ENCODE results near the gene OR13J1.
"Not testable (repeated sequence)": the region's sequence is repeated elsewhere in the genome, so short reads cannot be mapped to it uniquely, and the experiment has no call there.

OR13J1 gene

DNA sequence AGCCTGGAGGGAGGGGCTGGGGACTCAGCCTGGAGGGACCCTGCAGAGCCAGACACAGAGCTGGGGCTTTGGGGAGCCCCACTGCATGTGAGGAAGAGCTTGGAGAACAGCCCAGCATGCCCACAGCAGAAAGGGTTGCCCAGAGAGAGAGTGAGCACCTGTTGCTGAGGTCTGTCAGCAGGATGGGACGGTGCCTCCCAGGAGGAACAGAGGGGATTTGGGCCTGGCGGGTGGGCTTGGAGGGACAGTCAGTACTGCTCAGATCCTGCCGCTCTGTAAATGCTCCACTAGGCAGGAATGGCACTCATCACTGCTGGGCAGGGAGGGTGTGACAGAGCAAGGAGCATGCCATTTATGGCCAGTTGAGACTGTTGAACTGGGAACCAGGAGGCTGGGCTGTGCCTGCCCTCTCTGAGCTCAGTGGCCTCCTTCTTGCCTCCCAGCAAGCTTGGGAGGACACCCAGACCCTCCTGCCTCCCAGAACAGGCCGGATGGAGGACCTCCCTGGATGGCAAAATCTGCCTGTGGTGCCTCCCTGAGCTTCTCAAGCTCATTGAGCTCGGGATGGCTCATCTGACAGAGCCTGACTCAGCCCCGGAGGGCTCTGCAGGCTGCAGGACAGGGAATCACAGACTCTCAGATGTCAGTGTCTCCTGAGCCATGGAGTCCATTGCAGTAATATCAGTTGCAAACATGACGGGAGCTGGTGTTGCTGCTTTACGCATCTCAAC, 35.0 kb upstream of the OR13J1 start:
- DNase-seq (ENCODE audit: low read depth), result peak; percentile 78

DNA sequence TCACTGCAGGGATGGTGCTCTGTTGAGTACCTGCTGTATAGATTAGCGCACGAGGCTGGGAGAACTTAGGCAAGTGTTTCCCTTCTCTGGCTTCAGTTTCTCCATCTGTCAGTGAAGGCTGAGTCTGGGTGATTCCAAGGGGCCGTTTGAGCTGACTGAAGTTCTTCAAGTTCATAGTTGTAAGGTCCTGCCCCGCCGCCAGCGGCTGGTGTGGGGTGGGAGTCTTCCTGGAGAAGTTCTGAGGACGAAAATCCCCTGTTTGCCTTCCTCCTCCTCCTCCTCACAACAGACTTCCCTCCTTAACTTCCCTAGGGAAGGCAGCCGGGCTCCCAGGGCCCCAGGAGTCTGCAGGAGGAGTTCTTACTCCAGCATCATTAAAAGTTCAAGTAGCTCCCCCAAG, 34.1 kb upstream of the OR13J1 start:
- DNase-seq (ENCODE audit: low read depth), result no peak

DNA sequence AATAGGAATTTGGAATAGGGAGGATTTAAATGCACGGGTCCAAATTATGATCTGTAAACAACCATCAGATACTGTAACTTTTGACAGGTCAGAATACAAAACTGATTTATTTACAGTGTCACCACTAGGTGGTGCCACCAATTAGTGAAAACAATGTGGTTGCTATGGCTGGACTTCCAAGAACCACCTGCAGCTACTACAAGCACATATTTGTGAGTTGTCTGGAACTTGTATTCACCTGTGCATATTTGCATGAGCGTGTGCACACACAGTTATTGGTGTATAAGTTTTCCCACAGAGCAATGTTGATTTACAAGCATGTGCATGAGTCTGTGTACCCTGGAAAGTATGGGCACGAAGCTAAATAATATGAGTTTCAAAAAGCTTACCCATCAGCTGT, 32.8 kb upstream of the OR13J1 start:
- peak; percentile 65 for DNase-seq (ENCODE audit: low read depth)

DNA sequence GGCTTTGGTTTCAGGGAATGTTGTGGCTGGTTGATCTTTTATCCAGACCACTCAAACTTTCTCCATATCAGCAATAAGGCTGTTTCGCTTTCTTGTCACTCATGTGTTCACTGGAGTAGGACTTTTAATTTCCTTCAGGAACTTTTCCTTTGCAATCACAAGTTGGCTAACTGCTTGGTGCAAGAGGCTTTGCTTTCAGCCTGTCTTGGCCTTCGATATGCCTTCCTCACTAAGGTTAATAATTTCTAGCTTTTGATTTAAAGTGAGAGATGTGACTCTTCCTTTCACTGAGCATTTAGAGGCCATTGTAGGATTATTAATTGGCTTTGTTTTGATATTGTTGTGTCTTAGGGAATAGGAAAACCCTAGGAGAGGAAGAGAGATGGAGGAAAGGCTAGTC, 28.8 kb upstream of the OR13J1 start:
- DNase-seq (ENCODE audit: low read depth), result no peak

DNA sequence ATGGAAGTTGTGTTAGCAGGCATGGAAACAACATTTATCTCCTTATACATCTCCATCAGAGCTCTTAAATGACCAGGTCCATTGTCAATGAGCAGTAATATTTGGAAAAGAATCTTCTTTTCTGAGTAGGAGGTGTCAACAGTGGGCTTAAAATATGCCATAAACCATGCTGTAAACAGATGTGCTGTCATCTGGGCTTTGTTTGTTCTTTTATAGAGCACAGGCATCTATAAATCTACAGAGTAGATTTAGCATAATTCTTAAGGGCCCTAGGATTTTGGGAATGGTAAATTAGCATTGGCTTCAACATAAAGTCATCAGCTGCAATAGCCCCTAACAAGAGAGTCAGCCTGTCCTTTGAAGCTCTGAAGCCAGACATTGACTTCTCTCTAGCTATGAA, 28.1 kb upstream of the OR13J1 start:
- DNase-seq (ENCODE audit: low read depth), result no peak

DNA sequence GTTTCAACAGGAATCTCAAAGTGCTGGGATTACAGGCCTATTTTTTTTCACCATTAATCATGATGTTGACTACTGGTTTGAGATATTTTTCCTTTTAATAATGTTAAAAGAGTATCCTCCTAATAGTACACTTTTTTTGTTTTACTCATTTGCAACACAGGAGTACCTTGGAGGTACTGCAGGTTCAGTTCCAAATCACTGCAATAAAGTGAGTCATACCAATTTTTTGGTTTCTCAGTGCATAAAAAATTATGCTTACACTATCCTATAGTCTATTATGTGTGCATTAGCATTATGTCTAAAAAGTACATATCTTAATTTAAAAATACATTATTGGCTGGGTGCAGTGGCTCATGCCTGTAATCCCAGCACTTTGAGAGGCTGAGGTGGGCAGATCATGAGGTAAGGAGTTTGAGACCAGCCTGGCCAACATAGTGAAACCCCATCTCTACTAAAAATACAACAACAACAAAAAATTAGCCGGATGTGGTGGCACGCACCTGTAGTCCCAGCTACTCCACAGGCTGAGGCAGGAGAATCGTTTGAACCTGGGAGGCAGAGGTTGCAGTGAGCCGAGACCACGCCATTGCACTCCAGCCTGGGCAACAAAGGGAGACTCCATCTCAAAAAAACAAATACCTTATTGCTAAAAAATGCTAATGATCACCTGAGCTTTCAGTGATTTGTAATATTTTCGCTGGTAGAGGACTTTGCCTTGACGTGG, 27.3 kb upstream of the OR13J1 start:
- DNase-seq (ENCODE audit: low read depth), result not testable (repeated sequence)

DNA sequence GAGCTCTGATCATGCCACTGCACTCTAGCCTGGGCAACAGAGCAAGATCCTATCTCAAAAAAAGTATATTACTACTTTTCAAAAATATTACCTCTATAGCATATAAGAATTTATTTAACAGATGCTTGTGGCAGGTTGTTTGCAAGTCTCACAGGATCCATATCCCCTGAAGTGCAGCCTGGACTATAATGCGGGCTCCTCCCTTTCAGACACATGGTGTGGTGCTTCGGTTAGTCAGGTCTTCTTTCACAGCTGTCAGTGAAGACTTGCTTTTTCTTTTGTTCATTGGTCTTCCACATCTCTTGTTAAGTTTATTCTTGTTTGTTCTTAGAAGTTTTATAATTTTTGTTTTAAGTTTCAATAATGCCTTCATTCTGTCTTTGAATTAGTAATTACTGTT, 26.4 kb upstream of the OR13J1 start:
- no peak for DNase-seq (ENCODE audit: low read depth)

DNA sequence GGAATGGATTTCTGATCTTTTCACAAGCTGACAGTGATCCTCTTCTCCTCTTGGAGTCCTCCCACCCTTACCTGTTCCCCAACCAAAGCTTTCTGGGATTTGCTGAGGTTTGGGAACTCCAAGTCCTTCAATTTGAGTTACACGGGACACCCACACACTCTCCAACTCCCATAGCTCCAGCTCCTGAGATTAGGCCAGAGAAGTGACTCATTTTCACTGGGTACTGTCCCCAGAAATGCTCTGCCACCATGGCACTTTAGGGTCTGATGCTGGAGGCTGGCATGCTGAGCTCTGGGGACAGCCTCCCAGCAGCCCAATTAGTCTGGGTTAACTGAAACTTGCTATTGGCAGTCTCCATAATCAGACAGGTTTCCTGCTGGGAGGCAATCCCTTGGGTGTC, 21.9 kb upstream of the OR13J1 start:
- no peak for DNase-seq (ENCODE audit: low read depth)

DNA sequence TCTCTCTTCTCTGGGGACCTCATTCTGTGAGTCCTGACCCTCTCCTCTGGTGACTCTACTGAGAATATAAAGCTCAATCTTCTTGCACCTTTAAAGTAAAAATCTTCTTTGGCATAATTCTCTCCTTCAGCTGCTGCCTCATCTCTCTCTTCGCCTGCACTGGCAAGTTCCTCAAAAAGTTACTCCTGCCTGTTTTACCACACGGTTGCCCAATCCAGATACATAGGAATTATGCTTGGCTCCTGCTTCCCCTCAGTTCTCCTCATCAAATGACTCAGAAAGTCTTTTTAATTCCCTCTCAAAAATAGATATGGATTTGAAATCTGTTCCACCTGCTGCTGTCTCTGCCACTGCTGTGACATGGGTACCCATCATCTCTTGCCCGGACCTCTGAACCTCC, 21.4 kb upstream of the OR13J1 start:
- no peak for DNase-seq (ENCODE audit: low read depth)

DNA sequence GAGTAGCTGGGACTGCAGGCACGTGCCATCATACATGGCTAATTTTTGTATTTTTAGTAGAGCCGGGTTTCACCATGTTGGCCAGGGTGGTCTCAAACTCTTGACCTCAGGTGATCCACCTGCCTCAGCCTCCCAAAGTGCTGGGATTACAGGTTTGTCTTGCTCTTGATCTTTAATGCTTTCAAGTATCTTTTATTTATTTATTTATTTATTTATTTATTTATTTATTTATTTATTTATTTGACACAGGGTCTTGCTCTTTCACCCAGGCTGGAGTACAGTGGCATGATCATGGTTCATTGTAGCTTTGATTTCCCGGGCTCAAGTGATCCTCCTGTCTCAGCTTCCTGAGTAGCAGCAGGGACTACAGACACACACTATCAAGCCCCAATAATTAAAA, 14.7 kb upstream of the OR13J1 start:
- not testable (repeated sequence) for DNase-seq (ENCODE audit: low read depth)

DNA sequence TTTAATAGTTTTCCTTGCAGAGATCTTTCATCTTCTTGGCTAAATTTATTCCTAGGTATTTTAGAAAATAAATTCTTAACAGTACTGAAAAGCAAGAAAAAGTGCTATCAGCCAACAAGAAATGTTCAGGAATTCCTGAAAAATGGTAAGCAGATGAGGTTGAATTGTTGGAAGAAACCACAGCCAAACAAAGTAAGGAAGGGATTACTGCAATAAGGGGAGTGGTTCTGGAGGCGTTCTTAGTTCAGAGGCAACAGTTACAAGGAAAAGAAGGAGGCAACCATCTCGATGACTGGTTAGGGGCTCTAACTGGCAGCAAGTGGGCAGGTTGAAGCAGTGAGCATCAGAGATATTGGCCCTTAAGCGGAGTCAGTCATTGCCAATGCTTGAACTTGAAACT, 12.8 kb upstream of the OR13J1 start:
- peak; percentile 16 for DNase-seq (ENCODE audit: low read depth)

DNA sequence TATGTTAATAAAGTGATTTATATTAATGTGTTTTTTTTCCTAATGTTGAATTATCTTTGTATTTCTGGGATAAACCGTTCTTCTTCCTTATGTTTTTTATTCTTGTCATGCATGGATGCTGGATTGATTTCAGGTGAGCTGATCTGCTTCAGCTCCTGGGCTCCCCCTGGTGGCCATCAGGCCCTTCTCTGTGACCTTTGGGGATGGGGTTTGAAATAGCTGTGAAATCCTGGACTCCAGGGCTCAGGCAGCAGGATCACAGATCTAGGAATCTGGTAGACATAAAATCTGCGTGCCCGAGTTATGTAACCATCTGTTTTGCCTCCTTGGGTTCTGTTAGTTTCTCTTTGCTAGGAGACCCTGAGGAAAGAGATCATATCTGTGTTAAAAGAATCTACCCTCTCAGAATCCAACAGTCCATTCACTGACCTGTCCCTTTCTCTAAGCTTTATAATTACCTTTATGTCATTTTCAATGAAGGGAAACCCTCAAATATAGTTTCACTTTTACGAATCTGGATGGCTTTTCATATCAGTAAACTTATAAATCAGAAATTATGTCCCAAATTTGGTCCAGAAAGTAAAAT, 12.2 kb upstream of the OR13J1 start:
- DNase-seq (ENCODE audit: low read depth), result peak; percentile 76

DNA sequence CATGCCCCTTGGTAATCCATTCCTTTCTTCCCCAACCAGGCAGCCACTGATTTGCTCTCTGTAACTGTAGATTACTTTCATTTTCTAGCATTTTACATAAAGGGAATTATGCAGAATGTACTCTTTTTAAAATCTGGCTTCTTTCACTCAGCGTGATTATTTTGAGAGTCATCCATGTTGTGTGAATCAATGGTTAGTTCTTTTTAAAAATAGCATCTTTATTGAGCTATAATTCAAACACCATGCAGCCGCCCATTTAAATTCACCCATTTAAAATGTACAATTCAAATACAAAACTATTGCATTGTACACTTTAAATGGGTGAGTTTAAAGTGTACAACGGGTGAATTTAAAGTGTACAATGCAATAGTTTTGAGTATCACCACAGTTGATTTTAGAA, 2.3 kb upstream of the OR13J1 start:
- DNase-seq (ENCODE audit: low read depth), result no peak

DNA sequence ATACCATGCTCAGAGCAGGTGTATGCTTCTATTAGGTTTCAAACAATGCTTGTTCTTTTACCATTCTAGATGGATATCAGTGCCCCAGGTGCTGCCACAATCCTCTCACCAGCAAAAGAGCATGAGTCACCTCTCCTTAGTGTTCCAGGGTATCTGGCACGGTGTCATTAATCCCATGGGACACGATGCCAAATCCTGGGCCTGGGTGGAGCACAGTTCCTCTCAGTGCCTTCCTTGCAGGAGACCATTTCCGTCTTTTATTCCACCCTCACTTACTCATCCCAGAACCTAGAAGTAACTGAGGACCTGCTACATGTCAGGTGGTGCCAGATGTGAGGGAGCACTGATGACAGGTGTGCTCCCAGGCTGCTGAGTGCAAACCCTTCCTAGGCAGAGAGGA, 1.3 kb upstream of the OR13J1 start:
- no peak for DNase-seq (ENCODE audit: low read depth)

DNA sequence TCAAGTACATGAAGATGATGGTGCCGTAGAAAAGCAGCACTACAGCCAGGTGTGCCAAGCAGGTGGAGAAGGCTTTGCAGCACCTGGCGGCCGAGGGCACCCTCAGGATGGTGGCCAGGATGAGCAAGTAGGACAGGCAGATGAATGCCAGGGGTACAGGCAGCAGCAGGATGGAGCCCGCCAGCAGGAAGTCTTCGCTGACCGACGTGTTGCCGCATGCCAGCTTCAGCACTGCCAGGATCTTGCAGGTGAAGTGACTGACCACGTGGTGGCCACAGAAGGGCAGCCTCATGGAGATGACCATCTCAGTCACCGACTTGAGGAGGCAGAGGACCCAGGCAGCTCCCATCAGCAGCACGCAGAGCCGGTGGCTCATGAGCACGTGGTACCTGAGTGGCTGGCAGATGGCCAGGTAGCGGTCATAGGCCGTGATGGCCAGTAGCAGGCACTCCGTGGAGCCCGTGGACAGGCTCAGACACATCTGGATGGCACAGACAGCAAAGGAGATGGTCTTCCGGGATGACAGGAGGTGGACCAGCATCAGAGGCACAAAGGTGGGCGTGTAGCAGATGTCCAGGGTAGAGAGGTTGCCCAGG, 482 bp downstream of the OR13J1 start:
- no peak for DNase-seq (ENCODE audit: low read depth)

DNA sequence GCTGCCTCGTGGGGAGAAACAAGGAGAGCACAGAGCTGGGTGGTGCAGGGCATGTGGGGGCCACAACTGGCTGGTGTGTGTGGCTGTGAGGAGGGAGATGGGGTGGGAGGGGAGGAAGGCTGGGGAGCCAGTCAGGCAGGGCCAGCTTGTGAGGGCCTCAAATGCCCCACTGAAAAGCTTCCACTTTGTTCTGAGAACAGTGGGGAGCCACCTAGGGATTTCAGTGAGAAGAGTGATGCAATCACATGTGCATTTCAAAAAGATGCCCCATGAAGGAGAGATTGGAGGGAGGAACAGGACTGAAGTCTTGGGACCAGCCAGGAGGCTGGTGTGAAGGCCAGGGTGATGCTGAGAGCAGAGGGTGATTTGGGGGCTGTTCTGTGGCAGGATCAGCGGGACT, 1.3 kb downstream of the OR13J1 start:
- no peak for DNase-seq (ENCODE audit: low read depth)

DNA sequence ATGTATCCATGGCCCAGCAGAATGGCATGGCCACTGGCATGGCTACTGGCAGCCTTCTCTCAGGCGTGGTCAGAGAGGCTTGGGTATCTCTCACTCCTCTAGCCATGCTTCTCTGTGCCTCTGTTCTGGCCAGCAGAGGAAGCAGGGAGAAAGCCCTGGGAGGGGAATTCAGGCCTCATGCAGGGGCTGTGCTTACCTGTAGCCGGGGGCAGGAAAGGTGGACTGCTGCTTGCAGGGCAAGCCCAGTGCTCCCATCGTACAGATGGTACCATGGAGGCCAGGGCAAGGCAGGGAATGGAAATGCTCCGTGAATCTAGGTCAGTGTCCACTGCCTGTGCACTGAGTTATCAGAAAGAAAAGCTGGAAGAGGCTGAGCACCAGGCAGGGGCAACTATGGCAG, 2.7 kb downstream of the OR13J1 start:
- no peak for DNase-seq (ENCODE audit: low read depth)

DNA sequence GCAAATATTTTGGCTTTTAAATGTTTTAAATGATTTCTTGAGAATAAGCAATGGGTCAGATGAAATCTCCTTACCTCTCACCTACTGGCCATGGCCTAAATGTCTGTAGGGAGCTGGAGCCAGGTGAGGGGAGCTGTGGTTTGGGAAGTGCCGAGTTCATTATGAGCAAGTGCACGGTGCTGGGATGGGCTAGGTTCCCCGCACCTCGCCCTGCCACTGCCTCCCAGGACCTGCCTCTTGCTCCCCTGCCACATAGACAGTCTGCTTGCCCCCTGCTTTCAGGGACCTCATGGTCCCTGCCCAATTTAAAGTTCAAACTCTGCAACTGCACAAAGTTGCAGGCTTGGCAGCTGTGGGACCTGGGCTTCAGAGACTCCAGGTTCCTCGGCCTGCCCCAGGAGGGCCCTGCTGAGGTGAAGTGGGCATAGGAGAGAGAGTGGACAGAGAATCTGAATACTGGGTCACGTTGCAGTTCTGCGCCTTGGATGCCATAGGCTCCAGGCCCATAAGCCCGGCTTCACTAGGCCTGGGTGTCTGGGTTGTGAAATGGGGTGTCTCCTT, 5.4 kb downstream of the OR13J1 start:
- DNase-seq (ENCODE audit: low read depth), result no peak

DNA sequence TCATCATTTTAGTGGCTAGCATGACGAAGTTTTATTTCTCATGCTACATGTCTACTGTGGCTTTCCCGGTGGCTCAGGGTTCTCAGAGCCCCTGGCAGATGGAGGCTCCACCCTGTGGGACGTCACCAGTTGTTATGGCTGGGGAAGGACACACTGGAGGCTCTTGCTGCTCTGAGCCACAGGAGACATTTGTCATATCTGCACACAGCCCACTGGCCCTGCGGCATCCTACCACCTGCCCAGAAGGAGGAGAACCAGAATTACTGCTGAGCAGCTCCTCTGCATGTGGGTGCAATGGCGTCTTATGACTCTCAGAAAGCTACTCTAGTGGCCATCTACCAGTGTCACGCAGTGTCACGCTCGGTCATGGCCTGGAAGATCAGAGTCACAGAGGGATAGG, 6.6 kb downstream of the OR13J1 start:
- DNase-seq (ENCODE audit: low read depth), result no peak

DNA sequence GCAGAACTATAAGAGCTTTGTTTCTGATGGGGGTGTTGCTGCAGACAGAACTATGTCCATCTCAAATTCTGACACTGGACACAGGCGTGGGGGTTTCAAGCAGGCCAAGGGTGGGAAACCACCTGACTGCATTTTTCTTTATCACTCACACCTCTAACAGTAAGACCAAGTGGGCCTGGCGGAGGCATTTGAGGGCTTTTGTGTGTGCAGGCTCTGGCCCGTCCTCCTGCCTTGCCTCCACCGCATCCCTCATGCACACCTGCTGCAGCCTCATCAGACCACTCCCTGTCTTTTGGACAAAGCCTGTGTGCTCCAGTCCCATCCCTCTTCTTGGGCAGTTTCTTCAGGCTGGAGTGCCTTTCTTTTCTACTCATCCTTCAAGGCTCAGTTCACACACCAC, 7.9 kb downstream of the OR13J1 start:
- DNase-seq (ENCODE audit: low read depth), result no peak

DNA sequence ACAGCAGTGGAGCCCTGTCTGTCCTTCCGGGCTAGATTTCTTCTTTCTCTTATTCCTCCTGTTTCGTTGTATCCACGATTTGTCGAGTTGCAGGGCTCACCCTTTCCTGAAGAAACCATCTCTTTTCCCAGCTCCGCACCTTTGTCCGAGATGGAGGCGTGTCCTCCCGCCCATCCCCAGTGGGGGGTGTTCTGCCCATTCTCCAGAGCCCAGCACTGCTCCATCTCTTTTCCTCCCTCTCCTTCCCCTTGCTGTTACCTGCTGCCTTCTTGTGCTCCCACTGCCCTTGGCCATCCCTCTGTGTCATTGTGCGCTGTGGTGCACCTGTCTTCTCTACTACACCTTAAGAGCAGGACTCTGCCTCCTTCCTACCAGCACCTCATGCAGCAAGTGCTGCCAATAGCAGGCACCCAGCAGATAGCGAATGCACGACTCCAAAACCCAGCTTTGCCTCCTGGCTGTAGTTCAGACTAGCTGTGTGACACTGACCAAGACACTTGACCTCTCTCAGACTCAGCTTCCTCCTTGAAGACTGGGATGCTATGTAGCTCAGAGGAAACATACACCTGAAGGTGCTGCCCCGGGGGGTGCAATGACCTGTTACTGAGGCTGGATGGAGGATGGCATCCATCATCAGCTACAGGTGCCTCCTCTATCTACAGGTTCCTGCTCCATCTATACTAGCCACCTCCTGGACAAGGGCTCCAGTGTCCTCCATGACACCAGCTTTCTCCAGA, 8.9 kb downstream of the OR13J1 start:
- DNase-seq (ENCODE audit: low read depth), result no peak

DNA sequence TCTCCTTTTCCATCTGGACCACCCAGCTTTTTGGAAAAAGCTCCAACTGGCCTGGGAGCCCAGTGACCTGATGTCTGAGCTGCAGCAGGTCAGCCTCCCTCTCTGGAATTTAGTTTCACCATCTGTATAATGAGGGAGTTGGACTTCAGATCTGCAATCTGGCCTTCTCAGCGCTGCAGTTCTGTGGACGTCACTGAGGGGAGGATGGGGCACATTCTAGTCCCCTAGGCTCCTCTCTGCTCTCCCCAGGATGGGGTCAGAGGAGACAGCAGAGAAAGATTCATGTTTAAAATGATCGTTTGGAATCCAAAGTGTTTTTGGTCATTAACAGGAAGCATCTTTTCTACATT, 10.2 kb downstream of the OR13J1 start:
- no peak for DNase-seq (ENCODE audit: low read depth)

Measured in EH (cell line).